GM12864 (cell line): Measurements from ENCODE around the gene XRCC5.

Experiments
- DNase-seq: peaks from one replicate; pipeline ENCODE4 v3.0.0-alpha.2; 2011; ENCODE audit warnings: low read depth
- H3K4me3 ChIP-seq: 2 replicates; pipeline ENCODE4 v1.5.1; 2011; ENCODE audit warnings: mild to moderate bottlenecking, low read depth, low read length, control low read depth
- CTCF ChIP-seq: IDR thresholded peaks from 2 replicates; pipeline ENCODE4 v1.5.1; 2011; ENCODE audit warnings: low read depth, mild to moderate bottlenecking, moderate library complexity, low read length, control low read depth, inconsistent platforms; ENCODE audit errors: missing control alignments

Gene XRCC5

GRCh38 chr2:216170076-216170763 is 61.1 kb downstream of the XRCC5 start:
- no peak for TF ChIP-seq CTCF
- no peak overlapping the region for H3K4me3 ChIP-seq
- no peak for DNase-seq

- no peak for DNase-seq
- H3K4me3 ChIP-seq = no peak overlapping the region
- no peak for TF ChIP-seq CTCF
These were observed 61.9 kb downstream of the XRCC5 start for GRCh38 chr2:216171011-216171410.

- TF ChIP-seq CTCF = no peak
- no peak overlapping the region for H3K4me3 ChIP-seq
- DNase-seq = no peak
These were observed 63.3 kb downstream of the XRCC5 start for GRCh38 chr2:216172493-216172892.

GRCh38 chr2:216179015-216179414 is 69.9 kb downstream of the XRCC5 start:
- DNase-seq = no peak
- TF ChIP-seq CTCF = no peak
- no peak overlapping the region for H3K4me3 ChIP-seq

- TF ChIP-seq CTCF = no peak
- no peak overlapping the region for H3K4me3 ChIP-seq
- no peak for DNase-seq
These were observed 72.2 kb downstream of the XRCC5 start for GRCh38 chr2:216181351-216181750.

- no peak for TF ChIP-seq CTCF
- H3K4me3 ChIP-seq = no peak overlapping the region
- no peak for DNase-seq
These were observed 72.9 kb downstream of the XRCC5 start for GRCh38 chr2:216181953-216182461.

- DNase-seq = no peak
- TF ChIP-seq CTCF = no peak
- no peak overlapping the region for H3K4me3 ChIP-seq
These were observed 74.3 kb downstream of the XRCC5 start for GRCh38 chr2:216183462-216183861.
